Measurements from ENCODE around the gene PLAU. TPM values are rescaled to one million over a fixed set of nuclear protein-coding genes. Genes with fewer than 3 reads are reported as not detected.
A peak's percentile ranks its signal among the peaks of the same experiment; 100 is the strongest.

Gene PLAU
- total and polyA plus RNA-seq, 9 of the 15 experiments (the other 6 are each of a cell fraction or from before 2014, with no cell fraction given) = 2.1 to 16.9 (median 3.3) TPM

DNA sequence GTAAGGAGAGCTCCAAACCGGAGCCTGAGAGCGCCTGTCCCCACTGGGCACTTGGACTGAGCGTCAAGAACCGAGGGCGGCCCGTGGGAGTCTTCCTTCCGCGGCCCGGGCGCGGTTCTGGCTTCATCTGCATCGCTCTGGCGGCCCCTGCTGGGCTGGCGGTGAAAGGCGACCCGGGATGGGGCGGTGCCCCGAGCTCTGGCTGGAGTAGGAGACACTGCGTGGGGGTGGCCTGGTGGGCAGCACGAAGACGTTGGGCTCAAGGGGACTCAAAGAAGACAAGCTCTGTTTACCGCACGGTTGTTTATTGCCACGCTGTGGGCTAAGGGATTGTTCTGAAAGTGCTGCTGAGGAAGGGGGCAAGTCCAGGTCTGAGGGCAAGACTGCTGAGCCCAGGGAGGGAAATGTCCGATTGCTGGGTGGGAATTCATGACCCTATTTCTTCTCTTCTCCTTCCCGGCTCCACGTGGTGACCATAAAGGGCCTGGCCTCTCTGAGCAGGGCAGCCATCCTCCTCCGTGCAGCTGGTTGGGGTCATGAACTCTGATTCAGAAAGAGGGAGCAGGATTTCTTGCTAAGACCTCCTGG lies 29.8 kb downstream of the PLAU start (continued):
- TF ChIP-seq, protein P1, sequence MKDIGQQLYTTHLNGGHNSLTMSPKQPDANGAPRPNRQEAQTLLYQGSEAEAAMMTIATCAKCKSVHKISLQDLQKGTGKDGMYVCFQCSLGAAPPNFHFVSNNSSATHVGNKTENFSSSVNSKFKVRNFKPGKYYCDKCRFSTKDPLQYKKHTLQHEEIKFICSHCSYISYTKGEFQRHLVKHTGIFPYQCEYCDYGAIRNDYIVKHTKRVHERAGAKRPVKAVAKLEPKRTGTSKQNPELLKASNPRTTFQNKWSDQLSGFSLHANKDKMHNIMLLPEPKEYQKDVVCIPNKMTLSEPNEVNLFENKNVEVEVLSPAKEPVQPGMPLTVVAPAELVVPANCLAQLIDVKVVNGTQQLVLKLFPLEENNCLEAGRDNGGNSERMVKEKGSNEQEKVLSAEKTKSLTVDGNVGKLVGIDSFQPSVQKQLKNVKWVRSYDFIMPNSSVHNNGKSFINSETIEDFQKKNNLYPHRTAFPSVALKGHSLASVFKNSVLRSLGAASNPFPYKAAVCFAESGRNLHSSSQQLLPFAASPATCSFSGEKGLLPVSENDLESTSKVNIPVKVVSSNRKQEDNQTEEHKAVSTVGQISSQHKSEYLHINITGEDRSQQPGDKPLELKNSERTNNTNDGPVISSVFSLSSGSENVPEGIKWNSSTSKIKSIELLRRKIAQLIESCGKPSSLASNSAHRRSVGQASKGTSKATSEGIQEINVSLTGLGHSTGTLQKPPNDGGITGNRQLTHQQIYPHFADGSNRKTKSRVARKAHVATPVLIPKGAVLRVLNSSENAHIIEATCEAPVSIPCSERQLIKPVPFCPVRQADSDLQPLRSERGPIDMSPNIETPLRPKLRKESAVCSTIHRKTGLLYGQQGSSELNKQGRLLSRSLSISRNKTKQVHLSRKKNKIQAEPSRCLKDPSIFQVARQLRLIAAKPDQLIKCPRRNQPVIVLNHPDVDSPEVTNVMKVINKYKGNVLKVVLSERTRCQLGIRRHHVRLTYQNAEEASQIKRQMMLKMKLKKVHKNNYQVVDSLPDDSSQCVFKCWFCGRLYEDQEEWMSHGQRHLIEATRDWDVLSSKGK (CRISPR knock-in tag; IDR thresholded peaks at IDR 0.05) = no peak
- TF ChIP-seq, protein P2, sequence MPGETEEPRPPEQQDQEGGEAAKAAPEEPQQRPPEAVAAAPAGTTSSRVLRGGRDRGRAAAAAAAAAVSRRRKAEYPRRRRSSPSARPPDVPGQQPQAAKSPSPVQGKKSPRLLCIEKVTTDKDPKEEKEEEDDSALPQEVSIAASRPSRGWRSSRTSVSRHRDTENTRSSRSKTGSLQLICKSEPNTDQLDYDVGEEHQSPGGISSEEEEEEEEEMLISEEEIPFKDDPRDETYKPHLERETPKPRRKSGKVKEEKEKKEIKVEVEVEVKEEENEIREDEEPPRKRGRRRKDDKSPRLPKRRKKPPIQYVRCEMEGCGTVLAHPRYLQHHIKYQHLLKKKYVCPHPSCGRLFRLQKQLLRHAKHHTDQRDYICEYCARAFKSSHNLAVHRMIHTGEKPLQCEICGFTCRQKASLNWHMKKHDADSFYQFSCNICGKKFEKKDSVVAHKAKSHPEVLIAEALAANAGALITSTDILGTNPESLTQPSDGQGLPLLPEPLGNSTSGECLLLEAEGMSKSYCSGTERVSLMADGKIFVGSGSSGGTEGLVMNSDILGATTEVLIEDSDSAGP (CRISPR knock-in tag; IDR thresholded peaks at IDR 0.05) = no peak
- TF ChIP-seq TEAD1 (CRISPR knock-in tag; IDR thresholded peaks at IDR 0.05) = peak; percentile 44 to 63; a peak in 1 of 4 replicates
- TF ChIP-seq CBX5 (IDR thresholded peaks at IDR 0.05; ENCODE audit: borderline replicate concordance, low read depth) = peak; percentile 73; the same call in 1 of the 2 replicates
- peak; percentile 72 for TF ChIP-seq ZNF589 (CRISPR knock-in tag; IDR thresholded peaks at IDR 0.05; ENCODE audit: low read depth)
- peak; percentile 69 for TF ChIP-seq ETV1 (tag; conservative IDR thresholded peaks at IDR 0.05; ENCODE audit: low read depth)
- no peak for TF ChIP-seq ZSCAN32 (CRISPR knock-in tag; IDR thresholded peaks at IDR 0.05)
- TF ChIP-seq, protein P3, sequence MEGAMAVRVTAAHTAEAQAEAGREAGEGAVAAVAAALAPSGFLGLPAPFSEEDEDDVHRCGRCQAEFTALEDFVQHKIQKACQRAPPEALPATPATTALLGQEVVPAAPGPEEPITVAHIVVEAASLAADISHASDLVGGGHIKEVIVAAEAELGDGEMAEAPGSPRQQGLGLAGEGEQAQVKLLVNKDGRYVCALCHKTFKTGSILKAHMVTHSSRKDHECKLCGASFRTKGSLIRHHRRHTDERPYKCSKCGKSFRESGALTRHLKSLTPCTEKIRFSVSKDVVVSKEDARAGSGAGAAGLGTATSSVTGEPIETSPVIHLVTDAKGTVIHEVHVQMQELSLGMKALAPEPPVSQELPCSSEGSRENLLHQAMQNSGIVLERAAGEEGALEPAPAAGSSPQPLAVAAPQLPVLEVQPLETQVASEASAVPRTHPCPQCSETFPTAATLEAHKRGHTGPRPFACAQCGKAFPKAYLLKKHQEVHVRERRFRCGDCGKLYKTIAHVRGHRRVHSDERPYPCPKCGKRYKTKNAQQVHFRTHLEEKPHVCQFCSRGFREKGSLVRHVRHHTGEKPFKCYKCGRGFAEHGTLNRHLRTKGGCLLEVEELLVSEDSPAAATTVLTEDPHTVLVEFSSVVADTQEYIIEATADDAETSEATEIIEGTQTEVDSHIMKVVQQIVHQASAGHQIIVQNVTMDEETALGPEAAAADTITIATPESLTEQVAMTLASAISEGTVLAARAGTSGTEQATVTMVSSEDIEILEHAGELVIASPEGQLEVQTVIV (CRISPR knock-in tag; IDR thresholded peaks at IDR 0.05; ENCODE audit: borderline replicate concordance) = no peak
- TF ChIP-seq, protein P4, sequence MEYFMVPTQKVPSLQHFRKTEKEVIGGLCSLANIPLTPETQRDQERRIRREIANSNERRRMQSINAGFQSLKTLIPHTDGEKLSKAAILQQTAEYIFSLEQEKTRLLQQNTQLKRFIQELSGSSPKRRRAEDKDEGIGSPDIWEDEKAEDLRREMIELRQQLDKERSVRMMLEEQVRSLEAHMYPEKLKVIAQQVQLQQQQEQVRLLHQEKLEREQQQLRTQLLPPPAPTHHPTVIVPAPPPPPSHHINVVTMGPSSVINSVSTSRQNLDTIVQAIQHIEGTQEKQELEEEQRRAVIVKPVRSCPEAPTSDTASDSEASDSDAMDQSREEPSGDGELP (CRISPR knock-in tag; IDR thresholded peaks at IDR 0.05; ENCODE audit: borderline replicate concordance) = peak; percentile 89
- peak; percentile 85 for TF ChIP-seq EP400 (IDR thresholded peaks at IDR 0.05)
- TF ChIP-seq, protein P5, sequence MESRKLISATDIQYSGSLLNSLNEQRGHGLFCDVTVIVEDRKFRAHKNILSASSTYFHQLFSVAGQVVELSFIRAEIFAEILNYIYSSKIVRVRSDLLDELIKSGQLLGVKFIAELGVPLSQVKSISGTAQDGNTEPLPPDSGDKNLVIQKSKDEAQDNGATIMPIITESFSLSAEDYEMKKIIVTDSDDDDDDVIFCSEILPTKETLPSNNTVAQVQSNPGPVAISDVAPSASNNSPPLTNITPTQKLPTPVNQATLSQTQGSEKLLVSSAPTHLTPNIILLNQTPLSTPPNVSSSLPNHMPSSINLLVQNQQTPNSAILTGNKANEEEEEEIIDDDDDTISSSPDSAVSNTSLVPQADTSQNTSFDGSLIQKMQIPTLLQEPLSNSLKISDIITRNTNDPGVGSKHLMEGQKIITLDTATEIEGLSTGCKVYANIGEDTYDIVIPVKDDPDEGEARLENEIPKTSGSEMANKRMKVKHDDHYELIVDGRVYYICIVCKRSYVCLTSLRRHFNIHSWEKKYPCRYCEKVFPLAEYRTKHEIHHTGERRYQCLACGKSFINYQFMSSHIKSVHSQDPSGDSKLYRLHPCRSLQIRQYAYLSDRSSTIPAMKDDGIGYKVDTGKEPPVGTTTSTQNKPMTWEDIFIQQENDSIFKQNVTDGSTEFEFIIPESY (CRISPR knock-in tag; IDR thresholded peaks at IDR 0.05) = peak; percentile 54; the same call in 1 of the 2 replicates
- peak; percentile 43 to 46; a peak in 1 of 4 replicates for TF ChIP-seq ARNT (IDR thresholded peaks at IDR 0.05)
- TF ChIP-seq ZNF239 (CRISPR knock-in tag; IDR thresholded peaks at IDR 0.05) = no peak

Data from K562 (cell line).